Lower lobe of right lung (tissue), 2 donors: Measurements from ENCODE around the gene DOK1. TPM values are rescaled to one million over a fixed set of nuclear protein-coding genes. Genes with fewer than 3 reads are reported as not detected.
A peak's percentile ranks its signal among the peaks of the same experiment; 100 is the strongest.

Source experiments
- ATAC-seq, 2 donors: fragments of 200-7000 bp; cut with Tn5 transposase; one replicate each; pipeline ENCODE4 v1.9.1; 2020 to 2022; ENCODE audit warnings: mild to moderate bottlenecking in 2 of 2, moderate library complexity in 2 of 2
- DNase-seq: peaks from one replicate; pipeline ENCODE4 v3.0.0-alpha.2; 2020
- H3K27ac ChIP-seq: fragments of 200-600 bp; one replicate; pipeline ENCODE4 v1.8.0; 2022
- H3K27me3 ChIP-seq: fragments of 200-600 bp; one replicate; pipeline ENCODE4 v1.8.0; 2022; ENCODE audit warnings: low read depth
- H3K36me3 ChIP-seq: fragments of 200-600 bp; one replicate; pipeline ENCODE4 v1.8.0; 2022; ENCODE audit warnings: mild to moderate bottlenecking
- H3K4me1 ChIP-seq: fragments of 200-600 bp; one replicate; pipeline ENCODE4 v1.8.0; 2022
- H3K4me3 ChIP-seq: fragments of 200-600 bp; one replicate; pipeline ENCODE4 v1.8.0; 2022; ENCODE audit warnings: mild to moderate bottlenecking
- H3K9me3 ChIP-seq: fragments of 200-600 bp; one replicate; pipeline ENCODE4 v1.8.0; 2022
- CTCF ChIP-seq: fragments of 200-600 bp; IDR thresholded peaks from one replicate; pipeline ENCODE4 v1.8.0; 2022; ENCODE audit warnings: antibody characterized with exemption, mild to moderate bottlenecking
- intact Hi-C: fragments of 100-400 bp; cut with DNase I; formaldehyde crosslinking; loops from one replicate; pipeline ENCODE4 v1.11.0; 2022
- total RNA-seq: library from RNA; stranded (reverse); fragmentation: NEBNext Ultra II Directional; extraction: Animal tissue kit (Norgen Biotek cat#: 25700); gene quantifications from one replicate; pipeline ENCODE4 v1.2.1, GENCODE V29; 2021
- donor health status: DM: no; HTN: yes; CAD: no; lungs with severe emphysema.

The DOK1 gene
- total RNA-seq, 1 donor from 2014 or later: 38.4 TPM

- no peaks in the 10 kb centered on the region for H3K9me3 ChIP-seq
- intact Hi-C loops: no loop called here
These were observed 1.4 kb upstream of the DOK1 start for GRCh38 chr2:74552914-74553811.

GRCh38 chr2:74554820-74555531 is 456 bp downstream of the DOK1 start:
- intact Hi-C loops: no loop called here

More at GRCh38 chr2:74552914-74553811, 1.4 kb upstream of the DOK1 start:
- ATAC-seq (no peak), DNase-seq (no peak)
- Histone ChIP-seq H3K4me3 (peak overlapping the region; percentile 95), H3K27me3 (no peaks in the 10 kb centered on the region), H3K4me1 (peaks cover 35% of the 10 kb centered on the region), H3K36me3 (peaks cover 12% of the 10 kb centered on the region), H3K27ac (peak overlapping the region; percentile 90)
- TF ChIP-seq CTCF: no peak

GRCh38 chr2:74555610-74556103 is 1.1 kb downstream of the DOK1 start:
- ATAC-seq (peak in 1 of 2 donors; percentile 20), DNase-seq (peak; percentile 63)
- Histone ChIP-seq H3K27me3 (no peaks in the 10 kb centered on the region), H3K4me1 (peaks cover 16% of the 10 kb centered on the region), H3K36me3 (peaks cover 12% of the 10 kb centered on the region), H3K27ac (peak overlapping the region; percentile 90), H3K4me3 (peak overlapping the region; percentile 95), H3K9me3 (no peaks in the 10 kb centered on the region)
- TF ChIP-seq CTCF: no peak
- intact Hi-C loops: no loop called here

More at GRCh38 chr2:74554820-74555531, 456 bp downstream of the DOK1 start:
- DNase-seq (peak; percentile 82), ATAC-seq (peak; percentile 80 to 82)
- Histone ChIP-seq H3K4me1 (peaks cover 20% of the 10 kb centered on the region), H3K4me3 (peak overlapping the region; percentile 95), H3K27ac (peak overlapping the region; percentile 90), H3K27me3 (no peaks in the 10 kb centered on the region), H3K36me3 (peaks cover 12% of the 10 kb centered on the region), H3K9me3 (no peaks in the 10 kb centered on the region)
- TF ChIP-seq CTCF: no peak

- no peak for ATAC-seq
- DNase-seq: no peak
- Histone ChIP-seq H3K9me3 (no peaks in the 10 kb centered on the region), H3K36me3 (peaks cover 12% of the 10 kb centered on the region), H3K27me3 (no peaks in the 10 kb centered on the region), H3K4me3 (peak overlapping the region; percentile 95), H3K27ac (peak overlapping the region; percentile 90), H3K4me1 (peaks cover 16% of the 10 kb centered on the region)
- intact Hi-C loops: no loop called here
- no peak for TF ChIP-seq CTCF
These were observed 1.6 kb downstream of the DOK1 start for GRCh38 chr2:74556159-74556558.

- intact Hi-C loops: no loop called here
- H3K4me3 ChIP-seq: no peak overlapping the region
- H3K4me1 ChIP-seq: peaks cover 16% of the 10 kb centered on the region
- no peak for TF ChIP-seq CTCF
- no peaks in the 10 kb centered on the region for H3K27me3 ChIP-seq
- DNase-seq (no peak), ATAC-seq (no peak)
- no peaks in the 10 kb centered on the region for H3K9me3 ChIP-seq
- H3K36me3 ChIP-seq: peaks cover 12% of the 10 kb centered on the region
- H3K27ac ChIP-seq: no peak overlapping the region
These were observed 2.4 kb downstream of the DOK1 start for GRCh38 chr2:74556831-74557370.
